Activated naive CD8-positive, alpha-beta T cell treated with anti-CD3 and anti-CD28 coated beads, Interleukin-2, amount 10 ng/mL, durations not matched to agents 7 days and 5 days (primary cell): ENCODE data around the gene GRB7. TPM values are rescaled to one million over a fixed set of nuclear protein-coding genes. Genes with fewer than 3 reads are reported as not detected.
"Not testable (repeated sequence)": the region's sequence is repeated elsewhere in the genome, so short reads cannot be mapped to it uniquely, and the experiment has no call there.

Source experiments
- ATAC-seq: fragments of 150-1000 bp; cut with Tn5 transposase; one replicate; pipeline ENCODE4 v1.10.0; 2021; ENCODE audit warnings: low read depth, moderate library complexity
- POLR2A ChIA-PET: fragments of 350-600 bp; sonication (Branson Sonifier 250); formaldehyde crosslinking; loops from one replicate; lab custom pipeline; 2021; ENCODE audit warnings: antibody characterized with exemption; lab: Charles Lee
- DNase-seq: peaks from one replicate; pipeline ENCODE4 v3.0.0; 2021
- H3K27ac Mint-ChIP-seq: one replicate; pipeline ENCODE4 v1.8.0; 2022; ENCODE audit warnings: mild to moderate bottlenecking, mixed read lengths
- H3K27me3 Mint-ChIP-seq: one replicate; pipeline ENCODE4 v1.8.0; 2022; ENCODE audit warnings: mild to moderate bottlenecking, moderate library complexity, mixed read lengths
- H3K36me3 Mint-ChIP-seq: one replicate; pipeline ENCODE4 v1.8.0; 2021; ENCODE audit warnings: mild to moderate bottlenecking, mixed read lengths
- H3K4me1 Mint-ChIP-seq: one replicate; pipeline ENCODE4 v1.8.0; 2021; ENCODE audit warnings: mixed read lengths
- H3K4me3 Mint-ChIP-seq: one replicate; pipeline ENCODE4 v1.8.0; 2022; ENCODE audit warnings: mild to moderate bottlenecking, moderate library complexity, mixed read lengths
- H3K9me3 Mint-ChIP-seq: one replicate; pipeline ENCODE4 v1.8.0; 2021; ENCODE audit warnings: mixed read lengths
- total RNA-seq, 2 experiments: library from RNA; stranded (reverse); gene quantifications; one replicate each; pipeline ENCODE4 v1.2.3, GENCODE V29; 2021

Gene GRB7
- total RNA-seq, 2 experiments from 2014 or later: 0.37 to 0.61 TPM

GRCh38 chr17:39744075-39744835 lies 6.5 kb downstream of the GRB7 start:
- ATAC-seq (no peak), DNase-seq (no peak)
- Mint-ChIP-seq H3K9me3 (no peaks in the 10 kb centered on the region), H3K4me3 (no peak overlapping the region), H3K27ac (no peak overlapping the region), H3K27me3 (no peaks in the 10 kb centered on the region), H3K36me3 (no peaks in the 10 kb centered on the region), H3K4me1 (peaks cover 11% of the 10 kb centered on the region)
- POLR2A ChIA-PET: interaction anchor here (0.6 kb wide), 1 partner anchor 113 kb away, joined by 4 read pairs; no protein-coding TSS in a partner anchor

GRCh38 chr17:39744836-39745215 lies 7.1 kb downstream of the GRB7 start:
- no peak overlapping the region for H3K4me3 Mint-ChIP-seq
- no peaks in the 10 kb centered on the region for H3K27me3 Mint-ChIP-seq
- H3K36me3 Mint-ChIP-seq: no peaks in the 10 kb centered on the region
- H3K27ac Mint-ChIP-seq: no peak overlapping the region
- DNase-seq: no peak
- H3K4me1 Mint-ChIP-seq: peaks cover 11% of the 10 kb centered on the region
- ATAC-seq: no peak
- no peaks in the 10 kb centered on the region for H3K9me3 Mint-ChIP-seq
- POLR2A ChIA-PET: no interaction called here

- ATAC-seq (no peak), DNase-seq (no peak)
- no peak overlapping the region for H3K27ac Mint-ChIP-seq
- H3K27me3 Mint-ChIP-seq: no peaks in the 10 kb centered on the region
- H3K9me3 Mint-ChIP-seq: no peaks in the 10 kb centered on the region
- POLR2A ChIA-PET: no interaction called here
- peaks cover 5% of the 10 kb centered on the region for H3K4me1 Mint-ChIP-seq
- H3K36me3 Mint-ChIP-seq: no peaks in the 10 kb centered on the region
- no peak overlapping the region for H3K4me3 Mint-ChIP-seq
Observed at GRCh38 chr17:39745335-39746144, 7.8 kb downstream of the GRB7 start.

GRCh38 chr17:39746145-39746461 lies 8.4 kb downstream of the GRB7 start:
- no peak for ATAC-seq
- H3K4me1 Mint-ChIP-seq: peaks cover 2% of the 10 kb centered on the region
- no peaks in the 10 kb centered on the region for H3K36me3 Mint-ChIP-seq
- POLR2A ChIA-PET: no interaction called here
- no peaks in the 10 kb centered on the region for H3K27me3 Mint-ChIP-seq
- no peak overlapping the region for H3K4me3 Mint-ChIP-seq
- DNase-seq: no peak
- H3K27ac Mint-ChIP-seq: no peak overlapping the region
- no peaks in the 10 kb centered on the region for H3K9me3 Mint-ChIP-seq

GRCh38 chr17:39747745-39748144 lies 10.0 kb downstream of the GRB7 start:
- Mint-ChIP-seq H3K36me3 (no peaks in the 10 kb centered on the region), H3K9me3 (no peaks in the 10 kb centered on the region), H3K27me3 (no peaks in the 10 kb centered on the region), H3K27ac (no peak overlapping the region), H3K4me3 (no peak overlapping the region), H3K4me1 (peaks cover 5% of the 10 kb centered on the region)
- ATAC-seq: no peak
- no peak for DNase-seq
- POLR2A ChIA-PET: no interaction called here

GRCh38 chr17:39748444-39749034 lies 10.8 kb downstream of the GRB7 start:
- ATAC-seq, H3K4me3 Mint-ChIP-seq, H3K36me3 Mint-ChIP-seq, H3K9me3 Mint-ChIP-seq, H3K27ac Mint-ChIP-seq, POLR2A ChIA-PET, DNase-seq, H3K27me3 Mint-ChIP-seq: not testable (repeated sequence)
- H3K4me1 Mint-ChIP-seq: peaks cover 12% of the 10 kb centered on the region

GRCh38 chr17:39750131-39751015 lies 12.6 kb downstream of the GRB7 start:
- no peak overlapping the region for H3K4me3 Mint-ChIP-seq
- POLR2A ChIA-PET: no interaction called here
- no peaks in the 10 kb centered on the region for H3K27me3 Mint-ChIP-seq
- no peak for ATAC-seq
- H3K27ac Mint-ChIP-seq: no peak overlapping the region
- H3K9me3 Mint-ChIP-seq: no peaks in the 10 kb centered on the region
- DNase-seq: peak; percentile 29
- peaks cover 2% of the 10 kb centered on the region for H3K36me3 Mint-ChIP-seq
- H3K4me1 Mint-ChIP-seq: peaks cover 16% of the 10 kb centered on the region

GRCh38 chr17:39751016-39751543 lies 13.3 kb downstream of the GRB7 start:
- Mint-ChIP-seq H3K27me3 (no peaks in the 10 kb centered on the region), H3K4me3 (no peak overlapping the region), H3K9me3 (no peaks in the 10 kb centered on the region), H3K4me1 (peaks cover 22% of the 10 kb centered on the region), H3K36me3 (peaks cover 2% of the 10 kb centered on the region), H3K27ac (no peak overlapping the region)
- ATAC-seq (no peak), DNase-seq (no peak)
- POLR2A ChIA-PET: no interaction called here

GRCh38 chr17:39751637-39752036 lies 13.9 kb downstream of the GRB7 start:
- peak; percentile 23 for DNase-seq
- H3K4me1 Mint-ChIP-seq: peaks cover 25% of the 10 kb centered on the region
- H3K4me3 Mint-ChIP-seq: no peak overlapping the region
- no peak for ATAC-seq
- POLR2A ChIA-PET: interaction anchor here (0.6 kb wide), 1 partner anchor 17 kb away, joined by 3 read pairs; no protein-coding TSS in a partner anchor
- H3K27ac Mint-ChIP-seq: no peak overlapping the region
- no peaks in the 10 kb centered on the region for H3K9me3 Mint-ChIP-seq
- no peaks in the 10 kb centered on the region for H3K27me3 Mint-ChIP-seq
- H3K36me3 Mint-ChIP-seq: peaks cover 2% of the 10 kb centered on the region

- POLR2A ChIA-PET: interaction anchor here (0.6 to 1.8 kb wide), 5 partner anchors 18 to 228 kb away, joined by 3 to 5 read pairs (median 3); partner anchors contain the start of gene PSMD3
- no peak for ATAC-seq
- Mint-ChIP-seq H3K4me1 (peaks cover 30% of the 10 kb centered on the region), H3K36me3 (peaks cover 2% of the 10 kb centered on the region), H3K9me3 (no peaks in the 10 kb centered on the region), H3K27me3 (no peaks in the 10 kb centered on the region), H3K4me3 (peak overlapping the region; percentile 76), H3K27ac (peak overlapping the region; percentile 83)
- DNase-seq: peak; percentile 8
Observed at GRCh38 chr17:39752241-39752881, 14.6 kb downstream of the GRB7 start.

- peaks cover 43% of the 10 kb centered on the region for H3K4me1 Mint-ChIP-seq
- H3K4me3 Mint-ChIP-seq: peak overlapping the region; percentile 88
- POLR2A ChIA-PET: interaction anchor here (1.1 to 1.8 kb wide), 4 partner anchors 40 to 227 kb away, joined by 3 to 5 read pairs (median 3); partner anchors contain the start of gene PSMD3
Observed at GRCh38 chr17:39753514-39754160, 15.9 kb downstream of the GRB7 start.

More at GRCh38 chr17:39753514-39754160, 15.9 kb downstream of the GRB7 start:
- Mint-ChIP-seq H3K27me3 (no peaks in the 10 kb centered on the region), H3K36me3 (peaks cover 5% of the 10 kb centered on the region), H3K27ac (peak overlapping the region; percentile 93), H3K9me3 (no peaks in the 10 kb centered on the region)
- ATAC-seq (peak; percentile 19), DNase-seq (no peak)
